Measurements from ENCODE around the gene LRRC40.

DNA sequence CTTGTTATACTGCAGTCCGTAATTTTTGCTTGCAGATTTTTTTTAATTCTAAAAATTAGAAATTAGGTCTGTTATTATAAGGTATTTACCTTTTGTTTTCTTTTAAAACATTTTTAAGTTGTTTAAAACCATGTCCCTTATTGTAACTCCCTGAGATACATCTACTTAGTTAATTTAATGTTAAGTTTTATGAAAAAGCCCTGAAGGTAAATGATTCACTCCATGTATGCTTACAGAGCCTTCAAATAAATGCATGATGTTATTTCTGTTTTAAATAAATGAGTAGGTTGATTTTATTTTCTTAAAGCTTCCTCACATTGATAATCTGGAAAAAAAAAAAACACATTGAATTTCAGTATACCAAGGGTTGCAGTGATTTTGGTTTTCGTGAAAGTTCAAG is 23.3 kb upstream of the LRRC40 start:
- TF ChIP-seq, protein P1, sequence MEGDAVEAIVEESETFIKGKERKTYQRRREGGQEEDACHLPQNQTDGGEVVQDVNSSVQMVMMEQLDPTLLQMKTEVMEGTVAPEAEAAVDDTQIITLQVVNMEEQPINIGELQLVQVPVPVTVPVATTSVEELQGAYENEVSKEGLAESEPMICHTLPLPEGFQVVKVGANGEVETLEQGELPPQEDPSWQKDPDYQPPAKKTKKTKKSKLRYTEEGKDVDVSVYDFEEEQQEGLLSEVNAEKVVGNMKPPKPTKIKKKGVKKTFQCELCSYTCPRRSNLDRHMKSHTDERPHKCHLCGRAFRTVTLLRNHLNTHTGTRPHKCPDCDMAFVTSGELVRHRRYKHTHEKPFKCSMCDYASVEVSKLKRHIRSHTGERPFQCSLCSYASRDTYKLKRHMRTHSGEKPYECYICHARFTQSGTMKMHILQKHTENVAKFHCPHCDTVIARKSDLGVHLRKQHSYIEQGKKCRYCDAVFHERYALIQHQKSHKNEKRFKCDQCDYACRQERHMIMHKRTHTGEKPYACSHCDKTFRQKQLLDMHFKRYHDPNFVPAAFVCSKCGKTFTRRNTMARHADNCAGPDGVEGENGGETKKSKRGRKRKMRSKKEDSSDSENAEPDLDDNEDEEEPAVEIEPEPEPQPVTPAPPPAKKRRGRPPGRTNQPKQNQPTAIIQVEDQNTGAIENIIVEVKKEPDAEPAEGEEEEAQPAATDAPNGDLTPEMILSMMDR (IDR thresholded peaks at IDR 0.05; ENCODE audit: extremely low read depth in 1 of 2, insufficient read depth in 1 of 2, low read depth in 1 of 2, low read length in 2 of 2): no peak
- TF ChIP-seq POLR2A (IDR thresholded peaks at IDR 0.05; ENCODE audit: low read depth, low read length) (no peak), MYC (IDR thresholded peaks at IDR 0.05; ENCODE audit: low read depth, low read length) (no peak), EZH2 (IDR thresholded peaks at IDR 0.05; ENCODE audit: borderline replicate concordance, low read depth, low read length, severe bottlenecking) (no peak), JUN (IDR thresholded peaks at IDR 0.05; ENCODE audit: borderline replicate concordance, insufficient read depth, insufficient read length, low read depth) (no peak), POLR2AphosphoS5 (IDR thresholded peaks at IDR 0.05; ENCODE audit: insufficient read depth, low read depth, low read length) (no peak)
- TF ChIP-seq, protein P2, sequence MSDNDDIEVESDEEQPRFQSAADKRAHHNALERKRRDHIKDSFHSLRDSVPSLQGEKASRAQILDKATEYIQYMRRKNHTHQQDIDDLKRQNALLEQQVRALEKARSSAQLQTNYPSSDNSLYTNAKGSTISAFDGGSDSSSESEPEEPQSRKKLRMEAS (IDR thresholded peaks at IDR 0.05; ENCODE audit: insufficient read depth, insufficient read length): no peak
